Caco-2 (cell line): Measurements from ENCODE around the gene CAMTA2. TPM values are rescaled to one million over a fixed set of nuclear protein-coding genes. Genes with fewer than 3 reads are reported as not detected.

Source experiments
- BruUV-seq: library from RNA; stranded (reverse); fragments of 400-500 nt; replicated peaks from 2 replicates; lab custom pipeline; 2021; lab: Mats Ljungman, UMichigan
- CTCF ChIA-PET: fragments of 300-600 bp; sonication (Branson Sonifier 250); formaldehyde crosslinking; loops from one replicate; lab custom pipeline; 2022; ENCODE audit warnings: antibody characterized with exemption; lab: Charles Lee
- POLR2A ChIA-PET: fragments of 300-600 bp; sonication (Branson Sonifier 250); formaldehyde crosslinking; loops from one replicate; lab custom pipeline; 2022; ENCODE audit warnings: antibody characterized with exemption; lab: Charles Lee
- DNase-seq, 2 experiments: peaks; one replicate each; pipeline versions ENCODE4 v3.0.0 to v3.0.0-alpha.2; 2020 to 2022
- H3K27me3 ChIP-seq: replicated peaks from 2 replicates; pipeline ENCODE4 v1.6.0; 2011; ENCODE audit warnings: low read length; ENCODE audit not compliant: control insufficient read depth, insufficient read depth
- H3K36me3 ChIP-seq: 2 replicates; pipeline ENCODE4 v1.5.1; 2011; ENCODE audit warnings: low read length; ENCODE audit not compliant: control insufficient read depth, insufficient read depth
- H3K4me1 ChIP-seq: fragments of 250-450 bp; sonication (Bioruptor Pico); 2 replicates; pipeline ENCODE4 v1.5.1; 2020; ENCODE audit warnings: mild to moderate bottlenecking
- H3K4me3 ChIP-seq: 2 replicates; pipeline ENCODE4 v1.5.1; 2011; ENCODE audit warnings: low read depth, mild to moderate bottlenecking, control low read depth, low read length
- H3K9me3 ChIP-seq: fragments of 250-450 bp; sonication (Bioruptor Pico); 2 replicates; pipeline ENCODE4 v1.5.1; 2020; ENCODE audit warnings: mild to moderate bottlenecking, moderate library complexity
- H3K27ac Mint-ChIP-seq: one replicate; pipeline ENCODE4 v1.8.0; 2022; ENCODE audit warnings: mixed read lengths; ENCODE audit not compliant: unreplicated experiment
- H3K27me3 Mint-ChIP-seq: one replicate; pipeline ENCODE4 v1.8.0; 2022; ENCODE audit warnings: mixed read lengths; ENCODE audit not compliant: insufficient read depth, unreplicated experiment
- H3K36me3 Mint-ChIP-seq: one replicate; pipeline ENCODE4 v1.8.0; 2022; ENCODE audit warnings: mild to moderate bottlenecking, mixed read lengths; ENCODE audit not compliant: insufficient read depth, unreplicated experiment
- H3K4me1 Mint-ChIP-seq: one replicate; pipeline ENCODE4 v1.8.0; 2022; ENCODE audit warnings: low read depth, mixed read lengths; ENCODE audit not compliant: unreplicated experiment
- H3K4me3 Mint-ChIP-seq: one replicate; pipeline ENCODE4 v1.8.0; 2022; ENCODE audit warnings: mild to moderate bottlenecking, moderate library complexity, mixed read lengths; ENCODE audit not compliant: unreplicated experiment
- H3K9me3 Mint-ChIP-seq: one replicate; pipeline ENCODE4 v1.8.0; 2022; ENCODE audit warnings: mixed read lengths; ENCODE audit not compliant: unreplicated experiment
- CTCF ChIP-seq, 2 experiments: fragments of 200-600 bp in 1 of 2; IDR thresholded peaks; 1 replicate in 1 of 2; 2 replicates in 1 of 2; pipeline versions ENCODE4 v1.5.1 to v1.8.0; 2011 to 2022; ENCODE audit warnings: antibody characterized with exemption in 1 of 2, control low read depth in 1 of 2, inconsistent platforms in 1 of 2, low read depth in 1 of 2, low read length in 1 of 2, mild to moderate bottlenecking in 1 of 2, moderate library complexity in 1 of 2; ENCODE audit not compliant: insufficient read depth in 1 of 2, severe bottlenecking in 1 of 2, unreplicated experiment in 1 of 2
- intact Hi-C: fragments of 100-400 bp; cut with micrococcal nuclease; formaldehyde crosslinking; loops from one replicate; pipeline ENCODE4 v1.10.0; 2022; ENCODE audit not compliant: unreplicated experiment
- total RNA-seq: library from RNA; stranded (reverse); gene quantifications from 2 replicates; pipeline ENCODE4 v1.2.3, GENCODE V29; 2022

Gene CAMTA2
- total RNA-seq, 1 experiment from 2014 or later = 18.8 TPM

- Histone ChIP-seq H3K9me3 (no peaks in the 10 kb centered on the region), H3K27me3 (no peaks in the 10 kb centered on the region), H3K4me1 (no peaks in the 10 kb centered on the region), H3K36me3 (no peaks in the 10 kb centered on the region), H3K4me3 (no peak overlapping the region)
- no peak for TF ChIP-seq CTCF (IDR thresholded peaks at IDR 0.05; ENCODE audit: insufficient read depth in 1 of 2, low read depth in 1 of 2, low read length in 1 of 2, severe bottlenecking in 1 of 2, unreplicated experiment in 1 of 2)
- no peak overlapping the region for H3K27ac Mint-ChIP-seq
- no peak for DNase-seq
- no TSS peak for BruUV-seq
- H3K4me1 Mint-ChIP-seq = no peaks in the 10 kb centered on the region
- H3K9me3 Mint-ChIP-seq = no peaks in the 10 kb centered on the region
- H3K36me3 Mint-ChIP-seq = no peaks in the 10 kb centered on the region
- intact Hi-C loops = no loop called here
- ChIA-PET POLR2A (no interaction called here), CTCF (interaction anchor here (0.6 kb wide), 1 partner anchor 34 kb away, joined by 3 read pairs; no protein-coding TSS in a partner anchor)
- H3K27me3 Mint-ChIP-seq = no peaks in the 10 kb centered on the region
- H3K4me3 Mint-ChIP-seq = no peak overlapping the region
These were observed 47.2 kb upstream of the CAMTA2 start for GRCh38 chr17:5034651-5035050.

- Mint-ChIP-seq H3K9me3 (no peaks in the 10 kb centered on the region), H3K27me3 (no peaks in the 10 kb centered on the region), H3K27ac (no peak overlapping the region), H3K4me1 (no peaks in the 10 kb centered on the region), H3K4me3 (no peak overlapping the region), H3K36me3 (no peaks in the 10 kb centered on the region)
- DNase-seq = no peak
- Histone ChIP-seq H3K4me1 (no peaks in the 10 kb centered on the region), H3K36me3 (no peaks in the 10 kb centered on the region), H3K4me3 (no peak overlapping the region), H3K9me3 (no peaks in the 10 kb centered on the region), H3K27me3 (no peaks in the 10 kb centered on the region)
- intact Hi-C loops = no loop called here
- no peak for TF ChIP-seq CTCF (IDR thresholded peaks at IDR 0.05; ENCODE audit: insufficient read depth in 1 of 2, low read depth in 1 of 2, low read length in 1 of 2, severe bottlenecking in 1 of 2, unreplicated experiment in 1 of 2)
- ChIA-PET POLR2A (no interaction called here), CTCF (interaction anchor here (0.6 kb wide), 1 partner anchor 63 kb away, joined by 3 read pairs; no protein-coding TSS in a partner anchor)
- no TSS peak for BruUV-seq
These were observed 46.6 kb upstream of the CAMTA2 start for GRCh38 chr17:5034063-5034462.

DNA sequence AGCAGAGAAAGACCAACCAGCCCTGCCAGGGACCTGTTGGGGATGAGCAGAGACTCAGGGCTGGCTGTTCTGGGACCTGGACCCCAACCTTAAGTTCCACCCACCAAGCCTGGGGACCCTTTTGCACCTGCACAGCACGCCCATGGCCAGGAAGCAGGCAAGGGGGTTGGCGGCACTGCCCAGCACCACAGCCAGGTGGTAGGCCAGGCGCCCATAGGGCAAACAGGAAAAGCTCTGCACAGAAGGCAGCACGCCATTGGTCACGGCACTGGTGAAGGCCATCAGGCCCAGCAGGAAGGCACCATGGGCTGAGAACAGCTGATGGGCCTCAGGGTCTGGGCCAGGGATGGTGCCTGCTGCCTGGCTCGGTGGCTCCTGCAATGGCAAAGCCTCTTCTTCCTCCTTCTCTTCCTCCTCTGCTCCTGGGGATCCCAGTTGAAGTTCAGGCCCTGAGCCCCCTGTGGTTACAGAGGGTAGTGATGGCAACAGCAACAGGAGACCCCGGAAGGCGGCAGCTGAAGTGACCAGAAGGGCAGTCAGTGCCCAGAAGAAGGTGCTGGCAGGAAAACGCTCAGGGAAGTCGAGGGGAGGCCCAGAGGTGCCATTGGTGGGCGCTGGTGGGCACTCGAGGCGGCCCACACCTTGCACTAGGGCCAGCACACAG lies 46.0 kb upstream of the CAMTA2 start:
- Mint-ChIP-seq H3K27me3 (no peaks in the 10 kb centered on the region), H3K4me3 (no peak overlapping the region), H3K36me3 (no peaks in the 10 kb centered on the region), H3K4me1 (no peaks in the 10 kb centered on the region), H3K9me3 (no peaks in the 10 kb centered on the region), H3K27ac (no peak overlapping the region)
- BruUV-seq = no TSS peak
- H3K9me3 ChIP-seq = no peaks in the 10 kb centered on the region
- TF ChIP-seq CTCF (IDR thresholded peaks at IDR 0.05; ENCODE audit: insufficient read depth in 1 of 2, low read depth in 1 of 2, low read length in 1 of 2, severe bottlenecking in 1 of 2, unreplicated experiment in 1 of 2) = no peak
- ChIA-PET POLR2A (no interaction called here), CTCF (interaction anchor here (0.6 kb wide), 1 partner anchor 62 kb away, joined by 3 read pairs; no protein-coding TSS in a partner anchor)
- no peak overlapping the region for H3K4me3 ChIP-seq
- no peak for DNase-seq
- intact Hi-C loops = no loop called here
- H3K4me1 ChIP-seq = no peaks in the 10 kb centered on the region
- no peaks in the 10 kb centered on the region for H3K36me3 ChIP-seq
- no peaks in the 10 kb centered on the region for H3K27me3 ChIP-seq
